BLaER1 (cell line): Measurements from ENCODE around the gene ARHGAP19.
"Not testable (repeated sequence)": the region's sequence is repeated elsewhere in the genome, so short reads cannot be mapped to it uniquely, and the experiment has no call there.

ENCODE experiments used
- H3K27ac ChIP-seq: shearing (Covaris generic); formaldehyde crosslinking; 2 replicates; pipeline ENCODE4 v1.8.1; 2022
- H3K27me3 ChIP-seq: shearing (Covaris generic); formaldehyde crosslinking; 2 replicates; pipeline ENCODE4 v1.8.1; 2022
- H3K36me3 ChIP-seq: shearing (Covaris generic); formaldehyde crosslinking; 2 replicates; pipeline ENCODE4 v1.8.1; 2022
- H3K4me1 ChIP-seq: shearing (Covaris generic); formaldehyde crosslinking; 2 replicates; pipeline ENCODE4 v1.8.1; 2022
- H3K4me2 ChIP-seq: shearing (Covaris generic); formaldehyde crosslinking; 2 replicates; pipeline ENCODE4 v1.8.1; 2022
- H3K4me3 ChIP-seq: shearing (Covaris generic); formaldehyde crosslinking; 2 replicates; pipeline ENCODE4 v1.8.1; 2022
- H3K9ac ChIP-seq: shearing (Covaris generic); formaldehyde crosslinking; 2 replicates; pipeline ENCODE4 v1.8.1; 2022
- H3K9me3 ChIP-seq: shearing (Covaris generic); formaldehyde crosslinking; 2 replicates; pipeline ENCODE4 v1.8.1; 2022
- H4K20me1 ChIP-seq: shearing (Covaris generic); formaldehyde crosslinking; 2 replicates; pipeline ENCODE4 v1.8.1; 2022
- Cebpa-rat ChIP-seq: shearing (Covaris generic); IDR thresholded peaks from 2 replicates; pipeline ENCODE4 v1.8.1; 2022

The ARHGAP19 gene

GRCh38 chr10:97307866-97308780 is 15.7 kb upstream of the ARHGAP19 start:
- Histone ChIP-seq H3K36me3 (no peaks in the 10 kb centered on the region), H4K20me1 (no peaks in the 10 kb centered on the region), H3K9me3 (no peaks in the 10 kb centered on the region), H3K27ac (peak overlapping the region; percentile 18; the same call in 1 of the 2 replicates), H3K9ac (no peak overlapping the region), H3K27me3 (no peaks in the 10 kb centered on the region), H3K4me1 (peaks cover 16% of the 10 kb centered on the region), H3K4me3 (no peak overlapping the region), H3K4me2 (peak overlapping the region; percentile 45; the same call in 1 of the 2 replicates)
- TF ChIP-seq Cebpa-rat: peak; percentile 88

GRCh38 chr10:97307441-97307840 is 15.0 kb upstream of the ARHGAP19 start:
- H4K20me1 ChIP-seq: no peaks in the 10 kb centered on the region
- H3K4me1 ChIP-seq: peaks cover 16% of the 10 kb centered on the region
- H3K36me3 ChIP-seq: no peaks in the 10 kb centered on the region
- no peak for TF ChIP-seq Cebpa-rat
- peak overlapping the region; percentile 18; the same call in 1 of the 2 replicates for H3K27ac ChIP-seq
- H3K4me3 ChIP-seq: no peak overlapping the region
- no peaks in the 10 kb centered on the region for H3K9me3 ChIP-seq
- peak overlapping the region; percentile 45; the same call in 1 of the 2 replicates for H3K4me2 ChIP-seq
- no peak overlapping the region for H3K9ac ChIP-seq
- no peaks in the 10 kb centered on the region for H3K27me3 ChIP-seq

DNA sequence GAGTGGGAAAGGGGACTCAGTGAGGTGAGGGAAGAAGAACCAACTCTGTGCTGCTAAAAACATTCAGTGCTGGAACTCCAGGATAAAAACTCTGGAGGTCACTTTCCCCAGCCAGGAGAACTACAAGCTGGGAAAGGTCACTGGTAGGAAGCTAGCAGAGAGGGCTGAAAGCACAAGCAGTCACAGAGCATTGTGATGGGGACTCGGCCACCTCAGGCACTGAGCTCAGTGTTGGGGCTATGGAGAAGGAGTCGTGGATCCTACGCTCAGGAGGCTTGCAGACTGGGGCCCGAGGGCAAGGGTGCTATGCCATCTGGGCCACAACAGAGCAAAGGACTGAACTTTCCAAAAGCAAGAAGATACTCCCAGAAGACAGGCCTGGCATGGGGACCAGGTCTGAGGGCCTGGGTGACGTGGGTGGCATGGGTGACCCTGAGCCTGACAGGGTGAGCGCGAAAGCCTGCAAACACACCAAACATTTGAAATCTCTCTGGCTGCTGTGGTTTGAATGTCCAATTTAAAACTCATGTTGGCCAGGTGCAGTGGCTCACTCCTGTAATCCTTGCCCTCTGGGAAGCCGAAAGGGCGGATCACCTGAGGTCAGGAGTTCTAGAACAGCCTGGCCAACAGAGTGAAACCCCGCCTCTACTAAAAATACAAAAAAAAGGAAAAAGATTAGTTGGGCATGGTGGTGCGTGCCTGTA is 9.8 kb upstream of the ARHGAP19 start:
- Histone ChIP-seq H3K27ac (no peak overlapping the region), H3K4me3 (no peak overlapping the region), H4K20me1 (no peaks in the 10 kb centered on the region), H3K4me1 (0 out of 2 replicates have a peak, but pooled peaks cover under 1% of the 10 kb centered on the region), H3K36me3 (no peaks in the 10 kb centered on the region), H3K4me2 (no peak overlapping the region), H3K9ac (no peak overlapping the region), H3K27me3 (no peaks in the 10 kb centered on the region), H3K9me3 (no peaks in the 10 kb centered on the region)
- TF ChIP-seq Cebpa-rat: no peak

- no peak overlapping the region for H3K4me2 ChIP-seq
- H3K36me3 ChIP-seq: no peaks in the 10 kb centered on the region
- H3K27ac ChIP-seq: no peak overlapping the region
- no peak overlapping the region for H3K9ac ChIP-seq
- TF ChIP-seq Cebpa-rat: no peak
- no peaks in the 10 kb centered on the region for H3K4me1 ChIP-seq
- H3K27me3 ChIP-seq: no peaks in the 10 kb centered on the region
- H4K20me1 ChIP-seq: no peaks in the 10 kb centered on the region
- no peak overlapping the region for H3K4me3 ChIP-seq
- H3K9me3 ChIP-seq: no peaks in the 10 kb centered on the region
These were observed 8.5 kb upstream of the ARHGAP19 start for GRCh38 chr10:97300980-97301379.

DNA sequence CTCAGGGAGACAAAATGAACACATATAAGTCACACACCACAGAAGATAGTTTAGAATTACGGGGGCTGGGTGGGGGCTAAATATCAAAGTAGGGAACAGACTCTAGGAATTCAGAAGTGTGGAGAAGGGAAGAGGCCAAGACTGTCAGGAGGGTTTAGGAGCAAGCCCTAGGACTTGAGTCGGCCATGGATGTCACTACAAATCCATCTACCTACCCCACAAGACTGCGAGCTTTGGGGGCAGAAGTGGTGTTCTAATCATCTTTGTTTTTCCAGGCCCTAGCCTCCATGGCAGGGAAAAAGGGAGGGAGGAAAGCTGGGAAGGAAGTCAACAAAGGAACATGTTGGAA is 5.8 kb upstream of the ARHGAP19 start:
- no peak overlapping the region for H3K4me2 ChIP-seq
- H3K4me1 ChIP-seq: peaks cover 6% of the 10 kb centered on the region; the same call in 1 of the 2 replicates
- H3K4me3 ChIP-seq: no peak overlapping the region
- H3K36me3 ChIP-seq: no peaks in the 10 kb centered on the region
- H3K27me3 ChIP-seq: no peaks in the 10 kb centered on the region
- H3K9me3 ChIP-seq: no peaks in the 10 kb centered on the region
- H3K9ac ChIP-seq: no peak overlapping the region
- TF ChIP-seq Cebpa-rat: no peak
- no peaks in the 10 kb centered on the region for H4K20me1 ChIP-seq
- H3K27ac ChIP-seq: no peak overlapping the region

- peaks cover 10% of the 10 kb centered on the region; the same call in 1 of the 2 replicates for H3K4me1 ChIP-seq
- 0 out of 2 replicates have a peak, but pooled peaks have one; percentile 27 for TF ChIP-seq Cebpa-rat
- no peaks in the 10 kb centered on the region for H3K27me3 ChIP-seq
- H3K9me3 ChIP-seq: no peaks in the 10 kb centered on the region
- H3K36me3 ChIP-seq: no peaks in the 10 kb centered on the region
- no peak overlapping the region for H3K27ac ChIP-seq
- no peaks in the 10 kb centered on the region for H4K20me1 ChIP-seq
- H3K4me3 ChIP-seq: no peak overlapping the region
- no peak overlapping the region for H3K9ac ChIP-seq
- H3K4me2 ChIP-seq: no peak overlapping the region
These were observed 5.3 kb upstream of the ARHGAP19 start for GRCh38 chr10:97297556-97298222.

GRCh38 chr10:97292862-97293198 is 393 bp upstream of the ARHGAP19 start:
- no peaks in the 10 kb centered on the region for H3K9me3 ChIP-seq
- no peak overlapping the region for H3K9ac ChIP-seq
- no peak for TF ChIP-seq Cebpa-rat
- H3K4me2 ChIP-seq: peak overlapping the region; percentile 17; the same call in 1 of the 2 replicates
- H3K4me3 ChIP-seq: no peak overlapping the region
- H3K27ac ChIP-seq: no peak overlapping the region
- peaks cover 26% of the 10 kb centered on the region for H3K36me3 ChIP-seq
- H3K27me3 ChIP-seq: no peaks in the 10 kb centered on the region
- H4K20me1 ChIP-seq: no peaks in the 10 kb centered on the region
- peaks cover 28% of the 10 kb centered on the region for H3K4me1 ChIP-seq

DNA sequence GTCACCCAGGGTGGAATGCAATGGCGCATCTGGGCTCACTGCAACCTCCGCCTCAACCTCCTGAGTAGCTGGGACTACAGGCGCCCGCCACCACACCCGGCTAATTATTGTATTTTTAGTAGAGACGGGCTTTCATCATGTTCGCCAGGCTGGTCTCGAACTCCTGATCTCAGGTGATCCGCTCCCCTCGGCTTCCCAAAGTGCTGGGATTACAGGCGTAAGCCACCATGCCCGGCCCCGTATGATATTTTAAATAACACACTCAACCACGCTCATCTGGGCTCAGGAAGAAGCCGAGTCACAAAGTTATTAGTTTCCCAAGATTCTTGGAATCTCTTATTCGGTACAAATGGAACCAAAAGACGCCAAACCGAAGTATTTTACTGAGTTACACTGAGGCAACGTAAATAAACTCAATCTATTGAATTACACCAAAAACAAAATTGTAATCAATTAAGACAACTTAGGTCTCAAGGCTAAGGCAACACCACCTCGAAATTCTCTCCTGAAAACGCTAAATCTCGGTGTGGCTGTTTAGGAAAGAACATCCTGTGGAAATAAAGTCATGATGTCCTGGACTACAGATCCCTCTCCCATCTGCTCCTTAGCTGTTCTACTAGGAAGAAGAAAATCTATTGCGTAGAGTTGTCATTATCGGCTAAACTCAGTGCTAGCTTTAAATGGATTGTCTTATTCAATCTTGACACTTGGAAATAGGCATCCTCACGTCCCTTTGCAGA is 910 bp downstream of the ARHGAP19 start:
- Histone ChIP-seq H3K4me2 (peak overlapping the region; percentile 85), H3K4me1 (peaks cover 28% of the 10 kb centered on the region), H3K4me3 (peak overlapping the region; percentile 85), H3K36me3 (peaks cover 39% of the 10 kb centered on the region), H3K27me3 (no peaks in the 10 kb centered on the region), H3K9me3 (no peaks in the 10 kb centered on the region), H4K20me1 (no peaks in the 10 kb centered on the region), H3K9ac (peak overlapping the region; percentile 89), H3K27ac (peak overlapping the region; percentile 87)
- no peak for TF ChIP-seq Cebpa-rat

- H4K20me1 ChIP-seq, H3K27me3 ChIP-seq, H3K9me3 ChIP-seq: not testable (repeated sequence)
- Histone ChIP-seq H3K4me2 (peak overlapping the region; percentile 85), H3K9ac (peak overlapping the region; percentile 89; the same call in 1 of the 2 replicates), H3K36me3 (peaks cover 45% of the 10 kb centered on the region), H3K4me3 (peak overlapping the region; percentile 85), H3K27ac (peak overlapping the region; percentile 87; the same call in 1 of the 2 replicates), H3K4me1 (peaks cover 28% of the 10 kb centered on the region)
These were observed 1.7 kb downstream of the ARHGAP19 start for GRCh38 chr10:97290576-97291356.

GRCh38 chr10:97290076-97290475 is 2.4 kb downstream of the ARHGAP19 start:
- H3K27me3 ChIP-seq, H3K9ac ChIP-seq, H3K4me3 ChIP-seq, H4K20me1 ChIP-seq, H3K9me3 ChIP-seq, H3K27ac ChIP-seq: not testable (repeated sequence)
- Histone ChIP-seq H3K36me3 (peaks cover 51% of the 10 kb centered on the region), H3K4me2 (peak overlapping the region; percentile 85), H3K4me1 (peaks cover 32% of the 10 kb centered on the region)
